Gastrocnemius medialis (tissue), 4 donors: ENCODE data around the gene SIL1.

Experiments
- POLR2A ChIP-seq, 2 donors: fragments of 450-650 bp; IDR thresholded peaks; one replicate each; pipeline ENCODE4 v1.6.1; 2017; ENCODE audit warnings: antibody characterized with exemption in 2 of 2, mild to moderate bottlenecking in 2 of 2, moderate library complexity in 2 of 2
- TF ChIP-seq, protein P1 (sequence below), 5 experiments: fragments of 450-650 bp in 3 of 5; fragments of 200-600 bp in 2 of 5; sonication (generic) in 2 of 5; IDR thresholded peaks in 4 of 5; conservative IDR thresholded peaks in 1 of 5; 1 replicate in 4 of 5; 2 replicates in 1 of 5; pipeline ENCODE4 v1.5.1; 2016 to 2019; ENCODE audit warnings: antibody characterized with exemption in 5 of 5, mild to moderate bottlenecking in 3 of 5, moderate library complexity in 3 of 5

DNA sequence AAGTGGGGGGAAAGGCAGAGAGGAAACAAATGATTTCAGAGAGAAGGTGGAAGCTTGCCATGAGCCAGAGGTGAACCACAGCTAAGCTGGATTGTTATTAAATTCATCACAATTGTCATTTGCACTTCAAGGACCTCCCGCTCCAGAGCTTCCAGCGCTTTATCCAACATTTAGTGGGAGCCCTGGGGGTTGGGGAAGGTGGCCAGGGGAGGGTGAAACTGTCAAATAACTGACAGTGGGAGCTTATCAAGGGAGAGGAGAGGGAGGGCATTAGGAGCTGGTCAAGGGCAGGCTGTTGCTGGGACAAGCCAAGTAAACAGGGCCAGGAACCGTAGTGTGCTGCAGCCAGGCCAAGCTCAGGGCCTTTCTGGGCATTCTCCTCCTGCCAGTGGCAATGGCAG, 71.5 kb downstream of the SIL1 start:
- TF ChIP-seq, protein P1, sequence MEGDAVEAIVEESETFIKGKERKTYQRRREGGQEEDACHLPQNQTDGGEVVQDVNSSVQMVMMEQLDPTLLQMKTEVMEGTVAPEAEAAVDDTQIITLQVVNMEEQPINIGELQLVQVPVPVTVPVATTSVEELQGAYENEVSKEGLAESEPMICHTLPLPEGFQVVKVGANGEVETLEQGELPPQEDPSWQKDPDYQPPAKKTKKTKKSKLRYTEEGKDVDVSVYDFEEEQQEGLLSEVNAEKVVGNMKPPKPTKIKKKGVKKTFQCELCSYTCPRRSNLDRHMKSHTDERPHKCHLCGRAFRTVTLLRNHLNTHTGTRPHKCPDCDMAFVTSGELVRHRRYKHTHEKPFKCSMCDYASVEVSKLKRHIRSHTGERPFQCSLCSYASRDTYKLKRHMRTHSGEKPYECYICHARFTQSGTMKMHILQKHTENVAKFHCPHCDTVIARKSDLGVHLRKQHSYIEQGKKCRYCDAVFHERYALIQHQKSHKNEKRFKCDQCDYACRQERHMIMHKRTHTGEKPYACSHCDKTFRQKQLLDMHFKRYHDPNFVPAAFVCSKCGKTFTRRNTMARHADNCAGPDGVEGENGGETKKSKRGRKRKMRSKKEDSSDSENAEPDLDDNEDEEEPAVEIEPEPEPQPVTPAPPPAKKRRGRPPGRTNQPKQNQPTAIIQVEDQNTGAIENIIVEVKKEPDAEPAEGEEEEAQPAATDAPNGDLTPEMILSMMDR (IDR thresholded peaks at IDR 0.05 in 4 of 5, conservative IDR thresholded peaks at IDR 0.05 in 1 of 5) = no peak
- TF ChIP-seq POLR2A (IDR thresholded peaks at IDR 0.05) = no peak
